Measurements from ENCODE around the gene SELENOI.
A peak's percentile ranks its signal among the peaks of the same experiment; 100 is the strongest.
"Not testable (repeated sequence)": the region's sequence is repeated elsewhere in the genome, so short reads cannot be mapped to it uniquely, and the experiment has no call there.

Gene SELENOI

GRCh38 chr2:26356111-26356510 is 10.2 kb downstream of the SELENOI start:
- DNase-seq = no peak

- DNase-seq = no peak
Measured at GRCh38 chr2:26356771-26357170, 10.8 kb downstream of the SELENOI start.

- DNase-seq = no peak
Measured at GRCh38 chr2:26359886-26360473, 14.0 kb downstream of the SELENOI start.

- no peak for DNase-seq
Measured at GRCh38 chr2:26363323-26363722, 17.4 kb downstream of the SELENOI start.

GRCh38 chr2:26363958-26364357 is 18.0 kb downstream of the SELENOI start:
- no peak for DNase-seq

- DNase-seq = no peak
Measured at GRCh38 chr2:26364669-26365068, 18.7 kb downstream of the SELENOI start.

- no peak for DNase-seq
Measured at GRCh38 chr2:26366957-26367356, 21.0 kb downstream of the SELENOI start.

GRCh38 chr2:26369664-26370063 is 23.7 kb downstream of the SELENOI start:
- DNase-seq = not testable (repeated sequence)

- not testable (repeated sequence) for DNase-seq
Measured at GRCh38 chr2:26370909-26371308, 25.0 kb downstream of the SELENOI start.

GRCh38 chr2:26376799-26377198 is 30.9 kb downstream of the SELENOI start:
- DNase-seq = no peak

- DNase-seq = no peak
Measured at GRCh38 chr2:26380281-26380680, 34.3 kb downstream of the SELENOI start.

- DNase-seq = no peak
Measured at GRCh38 chr2:26382564-26382963, 36.6 kb downstream of the SELENOI start.

- no peak for DNase-seq
Measured at GRCh38 chr2:26384183-26384582, 38.2 kb downstream of the SELENOI start.

GRCh38 chr2:26384597-26384996 is 38.7 kb downstream of the SELENOI start:
- DNase-seq = no peak

GRCh38 chr2:26387189-26387588 is 41.2 kb downstream of the SELENOI start:
- DNase-seq = no peak

GRCh38 chr2:26394694-26395093 is 48.8 kb downstream of the SELENOI start:
- no peak for DNase-seq

GRCh38 chr2:26395394-26395793 is 49.5 kb downstream of the SELENOI start:
- DNase-seq = peak in 3 of 51 donors; percentile 2 to 7 (median 4)

- DNase-seq = no peak
Measured at GRCh38 chr2:26396734-26397298, 50.9 kb downstream of the SELENOI start.

GRCh38 chr2:26399771-26400376 is 53.9 kb downstream of the SELENOI start:
- DNase-seq = no peak

GRCh38 chr2:26400723-26401122 is 54.8 kb downstream of the SELENOI start:
- no peak for DNase-seq

- peak in 45 of 51 donors; percentile 8 to 76 (median 42) for DNase-seq
Measured at GRCh38 chr2:26401739-26402541, 56.0 kb downstream of the SELENOI start, which contains the start of gene DRC1. TSS of gene DRC1 (plus strand) at chr2:26401920. CDS start at chr2:26401990, 70 bp downstream.

GRCh38 chr2:26407526-26407925 is 61.6 kb downstream of the SELENOI start:
- DNase-seq = no peak
